SU-DHL-6 (cell line): ENCODE results near the gene PSD.
A peak's percentile ranks its signal among the peaks of the same experiment; 100 is the strongest.

Experiments used
- H2AFZ ChIP-seq: fragments of 200-600 bp; sonication (generic); 2 replicates; pipeline ENCODE4 v1.6.1; 2014; ENCODE audit warnings: low read depth, mild to moderate bottlenecking, moderate library complexity, mixed read lengths, antibody characterized with exemption, low read length; ENCODE audit not compliant: severe bottlenecking
- H3F3A ChIP-seq: fragments of 200-600 bp; shearing (Covaris generic); 2 replicates; pipeline ENCODE4 v1.6.0; 2016; ENCODE audit warnings: antibody characterized with exemption, mild to moderate bottlenecking; ENCODE audit not compliant: insufficient read depth
- H3K27ac ChIP-seq: fragments of 200-600 bp; sonication (generic); 2 replicates; pipeline ENCODE4 v1.5.1; 2016; ENCODE audit warnings: low read depth, mild to moderate bottlenecking, low read length, moderate library complexity, mixed read lengths
- H3K27me3 ChIP-seq: fragments of 200-600 bp; sonication (generic), shearing (Covaris generic); 2 replicates; pipeline ENCODE4 v1.6.0; 2014; ENCODE audit warnings: mild to moderate bottlenecking, low read length
- H3K36me3 ChIP-seq: fragments of 200-600 bp; sonication (generic); 2 replicates; pipeline ENCODE4 v1.6.1; 2014; ENCODE audit warnings: mild to moderate bottlenecking, low read length, mixed read lengths
- H3K4me2 ChIP-seq: fragments of 300-600, 200-600 bp; shearing (Covaris generic), sonication (generic); 2 replicates; pipeline ENCODE4 v1.6.0; 2014; ENCODE audit warnings: low read length, low read depth, mild to moderate bottlenecking; ENCODE audit not compliant: poor library complexity, severe bottlenecking
- H3K4me3 ChIP-seq: fragments of 200-600 bp; sonication (generic); 2 replicates; pipeline ENCODE4 v1.5.1; 2014; ENCODE audit warnings: antibody characterized with exemption, low read length, mild to moderate bottlenecking, mixed read lengths; ENCODE audit not compliant: insufficient read depth, poor library complexity, severe bottlenecking
- H3K79me2 ChIP-seq: fragments of 200-600 bp; sonication (generic); 2 replicates; pipeline ENCODE4 v1.6.1; 2014; ENCODE audit warnings: mild to moderate bottlenecking, low read length, moderate library complexity; ENCODE audit not compliant: insufficient read depth
- H3K9ac ChIP-seq: fragments of 200-600 bp; sonication (generic); 2 replicates; pipeline ENCODE4 v1.7.0; 2014; ENCODE audit warnings: mild to moderate bottlenecking, low read length
- H3K9me2 ChIP-seq: fragments of 200-600 bp; sonication (generic); replicated peaks from 2 replicates; pipeline ENCODE4 v1.6.1; 2014; ENCODE audit warnings: low read length; ENCODE audit not compliant: insufficient read depth
- H3K9me3 ChIP-seq: fragments of 200-600 bp; sonication (generic); 2 replicates; pipeline ENCODE4 v1.6.1; 2014; ENCODE audit warnings: low read length, mixed read lengths; ENCODE audit not compliant: insufficient read depth
- H4K20me1 ChIP-seq: fragments of 200-600 bp; sonication (generic); 2 replicates; pipeline ENCODE4 v1.6.1; 2014; ENCODE audit warnings: low read depth, mild to moderate bottlenecking, antibody characterized with exemption, low read length, moderate library complexity, mixed read lengths
- EZH2phosphoT487 ChIP-seq: fragments of 200-600 bp; sonication (generic), shearing (Covaris generic); conservative IDR thresholded peaks from 2 replicates; pipeline ENCODE4 v1.6.1; 2018; ENCODE audit warnings: mild to moderate bottlenecking, antibody characterized with exemption, low read length, moderate library complexity, mixed read lengths
- TF ChIP-seq, protein P1 (sequence below): fragments of 200-600 bp; sonication (generic); IDR thresholded peaks from one replicate; pipeline ENCODE4 v1.5.1; 2017; ENCODE audit warnings: antibody characterized with exemption, mild to moderate bottlenecking, low read length, moderate library complexity; ENCODE audit not compliant: insufficient read depth, poor library complexity, severe bottlenecking

PSD gene

DNA sequence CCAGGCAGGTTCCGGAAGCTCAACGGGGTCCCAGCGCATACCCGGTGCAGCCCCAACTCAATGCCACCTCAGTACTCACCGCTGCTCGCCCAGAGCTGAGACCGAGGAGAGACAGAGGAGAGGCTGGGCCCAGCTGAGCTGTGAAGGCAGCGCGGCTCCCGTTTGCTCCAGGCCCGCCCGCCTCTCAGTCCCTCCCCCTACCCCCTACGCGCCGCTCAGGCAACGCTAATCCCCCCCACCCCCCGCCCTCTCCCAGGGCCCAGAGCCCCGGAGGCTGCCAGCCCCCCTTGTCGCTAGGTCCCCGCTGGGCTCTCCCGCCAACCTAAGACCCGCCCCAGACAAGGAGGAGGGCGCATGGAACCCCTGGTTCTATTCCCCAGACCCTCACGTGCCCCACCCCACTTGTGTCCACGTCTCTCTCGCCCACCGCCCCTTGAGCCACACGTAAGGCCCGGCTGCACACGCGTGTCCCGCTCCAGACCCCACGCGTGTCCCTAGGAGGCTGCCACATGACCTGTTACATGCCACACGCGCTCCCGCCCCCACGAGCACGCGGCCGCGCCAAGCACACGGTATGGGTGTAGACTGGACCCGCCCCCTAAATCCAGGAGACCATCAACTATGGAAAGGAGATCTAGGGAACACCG is at the start of gene PSD:
PSD (minus strand) TSS at position 164 of the 647 bp plus-strand sequence. CDS start 1,747 bp downstream, outside the sequence.
- Histone ChIP-seq H3K4me3 (peak within 1 kb of the TSS; percentile 82), H2AFZ (no peak within 1 kb of the TSS), H3K27me3 (no peaks in the 10 kb centered on the region), H3K27ac (no peak within 1 kb of the TSS), H3K36me3 (no peaks in the 10 kb centered on the region), H4K20me1 (no peaks in the 10 kb centered on the region), H3K4me2 (peak within 1 kb of the TSS; percentile 74), H3K9me3 (no peaks in the 10 kb centered on the region), H3K79me2 (no peaks in the 10 kb centered on the region), H3K9ac (peak within 1 kb of the TSS; percentile 68; the same call in 1 of the 2 replicates), H3F3A (no peaks in the 10 kb centered on the region), H3K9me2 (no peaks in the 10 kb centered on the region)
- TF ChIP-seq EZH2phosphoT487 = no peak
- TF ChIP-seq, protein P1, sequence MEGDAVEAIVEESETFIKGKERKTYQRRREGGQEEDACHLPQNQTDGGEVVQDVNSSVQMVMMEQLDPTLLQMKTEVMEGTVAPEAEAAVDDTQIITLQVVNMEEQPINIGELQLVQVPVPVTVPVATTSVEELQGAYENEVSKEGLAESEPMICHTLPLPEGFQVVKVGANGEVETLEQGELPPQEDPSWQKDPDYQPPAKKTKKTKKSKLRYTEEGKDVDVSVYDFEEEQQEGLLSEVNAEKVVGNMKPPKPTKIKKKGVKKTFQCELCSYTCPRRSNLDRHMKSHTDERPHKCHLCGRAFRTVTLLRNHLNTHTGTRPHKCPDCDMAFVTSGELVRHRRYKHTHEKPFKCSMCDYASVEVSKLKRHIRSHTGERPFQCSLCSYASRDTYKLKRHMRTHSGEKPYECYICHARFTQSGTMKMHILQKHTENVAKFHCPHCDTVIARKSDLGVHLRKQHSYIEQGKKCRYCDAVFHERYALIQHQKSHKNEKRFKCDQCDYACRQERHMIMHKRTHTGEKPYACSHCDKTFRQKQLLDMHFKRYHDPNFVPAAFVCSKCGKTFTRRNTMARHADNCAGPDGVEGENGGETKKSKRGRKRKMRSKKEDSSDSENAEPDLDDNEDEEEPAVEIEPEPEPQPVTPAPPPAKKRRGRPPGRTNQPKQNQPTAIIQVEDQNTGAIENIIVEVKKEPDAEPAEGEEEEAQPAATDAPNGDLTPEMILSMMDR = no peak

DNA sequence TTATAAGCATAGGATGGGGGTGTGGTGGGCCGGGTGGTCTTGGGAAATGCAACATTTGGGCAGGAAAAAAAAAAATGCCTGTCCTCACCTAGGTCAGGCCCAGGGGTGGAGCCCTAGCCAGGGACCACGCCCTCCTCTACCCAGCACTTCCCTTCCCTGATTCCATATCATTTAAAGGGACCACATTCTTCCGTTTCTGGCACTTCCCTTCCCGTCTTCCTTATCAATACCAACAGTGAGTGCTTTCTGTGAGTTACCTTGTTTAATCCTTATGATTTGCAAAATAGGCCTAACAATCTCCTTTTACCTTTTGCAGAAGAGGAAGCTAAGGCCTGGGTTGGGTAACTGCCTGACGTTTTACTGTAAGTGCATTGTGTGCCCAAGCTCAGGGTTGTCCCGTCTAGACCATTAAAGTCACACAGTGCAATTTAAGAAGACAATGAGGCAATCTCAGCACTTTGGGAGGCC is 49.4 kb upstream of the PSD start:
- H3K9me2 ChIP-seq = no peaks in the 10 kb centered on the region
- no peaks in the 10 kb centered on the region for H4K20me1 ChIP-seq
- H3K9me3 ChIP-seq = no peaks in the 10 kb centered on the region
- H3K79me2 ChIP-seq = peaks cover 7% of the 10 kb centered on the region
- H3K9ac ChIP-seq = no peak overlapping the region
- H3K4me2 ChIP-seq = no peak overlapping the region
- no peaks in the 10 kb centered on the region for H3K27me3 ChIP-seq
- no peak overlapping the region for H3K4me3 ChIP-seq
- TF ChIP-seq, protein P1 = no peak
- TF ChIP-seq EZH2phosphoT487 = no peak
- no peaks in the 10 kb centered on the region for H3K36me3 ChIP-seq
- H3K27ac ChIP-seq = no peak overlapping the region
- no peaks in the 10 kb centered on the region for H3F3A ChIP-seq
- no peak overlapping the region for H2AFZ ChIP-seq

DNA sequence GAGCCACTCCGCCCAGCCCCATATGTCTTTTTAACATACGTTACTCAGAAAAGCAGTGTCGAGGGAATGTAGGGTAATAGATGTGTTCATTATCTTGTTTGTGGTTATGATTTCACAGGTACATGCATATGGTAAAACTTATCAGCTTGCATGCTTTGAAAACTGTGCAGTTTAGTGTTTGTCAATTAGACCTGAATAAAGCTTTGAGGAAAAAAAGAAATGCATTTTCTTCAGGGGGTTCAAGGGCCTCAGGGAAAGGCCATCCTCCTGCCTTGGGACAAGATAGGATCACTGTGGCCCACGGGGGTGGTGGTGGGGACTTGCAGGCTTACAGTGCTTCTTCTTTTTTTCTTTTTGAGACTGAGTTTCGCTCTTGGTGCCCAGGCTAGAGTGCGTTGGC is 48.7 kb upstream of the PSD start:
- Histone ChIP-seq H3F3A (0 out of 2 replicates have a peak, but pooled peaks cover 1% of the 10 kb centered on the region), H3K36me3 (no peaks in the 10 kb centered on the region), H4K20me1 (no peaks in the 10 kb centered on the region), H3K4me3 (no peak overlapping the region), H3K27me3 (no peaks in the 10 kb centered on the region), H3K9me3 (no peaks in the 10 kb centered on the region), H3K9ac (no peak overlapping the region), H3K27ac (no peak overlapping the region), H3K4me2 (no peak overlapping the region), H2AFZ (no peak overlapping the region), H3K79me2 (peaks cover 13% of the 10 kb centered on the region), H3K9me2 (no peaks in the 10 kb centered on the region)
- no peak for TF ChIP-seq EZH2phosphoT487
- TF ChIP-seq, protein P1 = no peak
